Thyroid gland (tissue), 4 donors: ENCODE measurements around the gene IL2. TPM values are rescaled to one million over a fixed set of nuclear protein-coding genes. Genes with fewer than 3 reads are reported as not detected.

ENCODE experiments used
- DNase-seq, 2 donors: peaks; one replicate each; pipeline ENCODE4 v3.0.0-alpha.2; 2019
- H3K27ac ChIP-seq, 3 donors: fragments of 200-600 bp; sonication (generic); 1 replicate in 2 of 3; 2 replicates in 1 of 3; pipeline ENCODE4 v1.5.1; 2016 to 2019; ENCODE audit warnings: mild to moderate bottlenecking in 1 of 3, moderate library complexity in 1 of 3
- H3K27me3 ChIP-seq: fragments of 200-600 bp; sonication (generic); one replicate; pipeline ENCODE4 v1.5.1; 2019
- H3K36me3 ChIP-seq, 2 donors: fragments of 200-600 bp; sonication (generic); one replicate each; pipeline ENCODE4 v1.5.1; 2016 to 2019
- H3K4me1 ChIP-seq, 2 donors: fragments of 200-600 bp; sonication (generic); one replicate each; pipeline ENCODE4 v1.5.1; 2017 to 2019
- H3K4me3 ChIP-seq, 3 donors: fragments of 200-600 bp; sonication (generic); replicated peaks in 1 of 3; 1 replicate in 2 of 3; 2 replicates in 1 of 3; pipeline ENCODE4 v1.5.1; 2016; ENCODE audit warnings: mild to moderate bottlenecking in 1 of 3
- H3K9me3 ChIP-seq: fragments of 200-600 bp; sonication (generic); one replicate; pipeline ENCODE4 v1.5.1; 2017
- POLR2A ChIP-seq, 2 donors: fragments of 450-650 bp; IDR thresholded peaks; one replicate each; pipeline ENCODE4 v1.6.1; 2017; ENCODE audit warnings: antibody characterized with exemption in 2 of 2, mild to moderate bottlenecking in 2 of 2, moderate library complexity in 1 of 2
- WGBS, 2 donors: methylation state at CpG; one replicate each; pipeline ENCODE4 v1.1.5; 2017; 5-methylcytosine and 5-hydroxymethylcytosine counted together
- intact Hi-C: fragments of 100-400 bp; cut with DNase I; formaldehyde crosslinking; loops from one replicate; pipeline ENCODE4 v1.15.1; 2023
- total RNA-seq, 4 donors: library from RNA; depleted of rRNA; stranded (reverse); fragments of >200 nt; gene quantifications; one replicate each; pipeline ENCODE4 v1.2.3, GENCODE V29; 2016
- TF ChIP-seq, protein P1 (sequence below), 6 experiments: fragments of 200-600 bp in 3 of 6; fragments of 450-650 bp in 3 of 6; sonication (generic) in 3 of 6; IDR thresholded peaks; one replicate each; pipeline ENCODE4 v1.5.1; 2016 to 2019; ENCODE audit warnings: antibody characterized with exemption in 6 of 6, mild to moderate bottlenecking in 2 of 6, inconsistent platforms in 1 of 6, moderate library complexity in 1 of 6

The IL2 gene
- total RNA-seq, 4 donors from 2014 or later, result not detected

DNA sequence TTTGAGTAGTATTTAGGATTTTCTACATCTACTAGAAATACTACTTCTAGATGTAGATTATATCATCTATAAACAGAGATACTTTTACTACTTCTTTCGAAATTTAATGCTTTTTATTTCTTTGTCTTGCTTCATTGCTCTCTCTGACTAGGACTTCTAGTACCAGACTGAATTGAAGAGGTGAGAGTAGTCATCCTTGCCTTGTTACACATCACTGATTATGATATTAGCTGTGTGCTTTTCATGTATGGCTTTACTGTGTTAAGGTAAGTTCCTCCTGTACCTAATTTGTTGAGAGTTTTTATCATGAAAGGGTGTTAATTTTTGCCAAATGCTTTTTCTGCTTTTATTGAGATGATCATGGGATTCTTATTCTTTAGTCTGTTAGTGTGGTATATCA lies 19.6 kb upstream of the IL2 start:
- no peaks in the 10 kb centered on the region for H3K4me1 ChIP-seq
- DNase-seq, result no peak
- TF ChIP-seq, protein P1, sequence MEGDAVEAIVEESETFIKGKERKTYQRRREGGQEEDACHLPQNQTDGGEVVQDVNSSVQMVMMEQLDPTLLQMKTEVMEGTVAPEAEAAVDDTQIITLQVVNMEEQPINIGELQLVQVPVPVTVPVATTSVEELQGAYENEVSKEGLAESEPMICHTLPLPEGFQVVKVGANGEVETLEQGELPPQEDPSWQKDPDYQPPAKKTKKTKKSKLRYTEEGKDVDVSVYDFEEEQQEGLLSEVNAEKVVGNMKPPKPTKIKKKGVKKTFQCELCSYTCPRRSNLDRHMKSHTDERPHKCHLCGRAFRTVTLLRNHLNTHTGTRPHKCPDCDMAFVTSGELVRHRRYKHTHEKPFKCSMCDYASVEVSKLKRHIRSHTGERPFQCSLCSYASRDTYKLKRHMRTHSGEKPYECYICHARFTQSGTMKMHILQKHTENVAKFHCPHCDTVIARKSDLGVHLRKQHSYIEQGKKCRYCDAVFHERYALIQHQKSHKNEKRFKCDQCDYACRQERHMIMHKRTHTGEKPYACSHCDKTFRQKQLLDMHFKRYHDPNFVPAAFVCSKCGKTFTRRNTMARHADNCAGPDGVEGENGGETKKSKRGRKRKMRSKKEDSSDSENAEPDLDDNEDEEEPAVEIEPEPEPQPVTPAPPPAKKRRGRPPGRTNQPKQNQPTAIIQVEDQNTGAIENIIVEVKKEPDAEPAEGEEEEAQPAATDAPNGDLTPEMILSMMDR (IDR thresholded peaks at IDR 0.05), result no peak
- TF ChIP-seq POLR2A (IDR thresholded peaks at IDR 0.05), result no peak
- WGBS, 2 donors, result 28 to 50% methylated on average over 1 of the region's 1 CpG
- H3K36me3 ChIP-seq, result no peaks in the 10 kb centered on the region
- H3K9me3 ChIP-seq, result no peaks in the 10 kb centered on the region
- no peaks in the 10 kb centered on the region for H3K27me3 ChIP-seq
- intact Hi-C loops, result no loop called here
- H3K4me3 ChIP-seq, result no peak overlapping the region
- H3K27ac ChIP-seq, result no peak overlapping the region

- intact Hi-C loops, result no loop called here
- Histone ChIP-seq H3K9me3 (no peaks in the 10 kb centered on the region), H3K4me3 (no peak overlapping the region), H3K36me3 (no peaks in the 10 kb centered on the region), H3K27ac (no peak overlapping the region), H3K27me3 (no peaks in the 10 kb centered on the region), H3K4me1 (no peaks in the 10 kb centered on the region)
- DNase-seq, result no peak
- TF ChIP-seq POLR2A (IDR thresholded peaks at IDR 0.05), result no peak
- TF ChIP-seq, protein P1 (IDR thresholded peaks at IDR 0.05), result no peak
- WGBS, 2 donors, result 89 to 90% methylated on average over 3 of the region's 3 CpGs
Measured at GRCh38 chr4:122475233-122475632, 18.7 kb upstream of the IL2 start.

DNA sequence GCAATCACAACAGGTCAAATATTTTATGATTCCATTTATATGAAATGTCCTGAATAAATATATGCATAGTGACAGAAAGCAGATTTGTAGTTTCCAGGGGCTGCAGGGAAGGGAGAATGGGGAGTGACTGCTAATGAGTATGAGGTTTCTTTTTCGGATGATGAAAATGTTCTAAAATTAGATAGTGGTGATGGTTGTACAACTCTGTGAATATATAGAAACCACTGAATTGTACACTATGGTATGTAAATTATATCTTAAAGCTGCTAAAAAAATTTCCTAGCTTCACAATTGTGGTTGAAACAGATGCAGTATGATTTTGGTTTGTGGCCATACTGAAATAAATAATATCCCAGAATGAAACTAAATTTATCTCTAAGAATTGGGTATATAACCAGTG lies 12.9 kb upstream of the IL2 start:
- 92 to 97% methylated on average over 1 of the region's 1 CpG for WGBS, 2 donors
- no peak for TF ChIP-seq POLR2A (IDR thresholded peaks at IDR 0.05)
- TF ChIP-seq, protein P1 (IDR thresholded peaks at IDR 0.05), result no peak
- Histone ChIP-seq H3K27me3 (no peaks in the 10 kb centered on the region), H3K9me3 (no peaks in the 10 kb centered on the region), H3K36me3 (no peaks in the 10 kb centered on the region), H3K4me1 (no peaks in the 10 kb centered on the region), H3K27ac (no peak overlapping the region), H3K4me3 (no peak overlapping the region)
- intact Hi-C loops, result no loop called here
- DNase-seq, result no peak

DNA sequence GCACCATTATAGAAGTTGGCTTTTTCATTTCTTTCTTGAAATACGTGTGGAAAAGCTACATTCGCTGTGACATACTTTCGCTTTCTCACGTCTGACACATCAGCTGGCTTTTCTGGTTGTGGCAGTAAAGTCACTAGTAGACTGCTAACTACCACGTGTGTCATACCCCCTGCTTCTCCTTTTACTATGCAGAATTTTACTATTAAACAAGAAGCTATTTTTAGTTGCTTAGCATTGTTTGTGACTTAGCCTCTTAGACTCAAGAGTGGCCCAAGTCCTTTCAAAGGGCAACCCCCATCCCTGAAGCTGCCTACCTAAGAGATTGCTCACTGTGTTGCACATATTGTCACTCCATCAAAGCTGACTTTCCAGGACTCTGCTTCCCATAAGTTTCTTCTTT lies 2.1 kb upstream of the IL2 start:
- DNase-seq, result peak in 1 of 2 donors; percentile 2
- Histone ChIP-seq H3K4me1 (no peaks in the 10 kb centered on the region), H3K4me3 (no peak overlapping the region), H3K27ac (no peak overlapping the region), H3K27me3 (no peaks in the 10 kb centered on the region), H3K36me3 (no peaks in the 10 kb centered on the region), H3K9me3 (no peaks in the 10 kb centered on the region)
- whole genome bisulfite sequencing, 2 donors, result 47 to 50% methylated on average over 5 of the region's 5 CpGs
- no peak for TF ChIP-seq POLR2A (IDR thresholded peaks at IDR 0.05)
- TF ChIP-seq, protein P1 (IDR thresholded peaks at IDR 0.05), result no peak
- intact Hi-C loops, result no loop called here

DNA sequence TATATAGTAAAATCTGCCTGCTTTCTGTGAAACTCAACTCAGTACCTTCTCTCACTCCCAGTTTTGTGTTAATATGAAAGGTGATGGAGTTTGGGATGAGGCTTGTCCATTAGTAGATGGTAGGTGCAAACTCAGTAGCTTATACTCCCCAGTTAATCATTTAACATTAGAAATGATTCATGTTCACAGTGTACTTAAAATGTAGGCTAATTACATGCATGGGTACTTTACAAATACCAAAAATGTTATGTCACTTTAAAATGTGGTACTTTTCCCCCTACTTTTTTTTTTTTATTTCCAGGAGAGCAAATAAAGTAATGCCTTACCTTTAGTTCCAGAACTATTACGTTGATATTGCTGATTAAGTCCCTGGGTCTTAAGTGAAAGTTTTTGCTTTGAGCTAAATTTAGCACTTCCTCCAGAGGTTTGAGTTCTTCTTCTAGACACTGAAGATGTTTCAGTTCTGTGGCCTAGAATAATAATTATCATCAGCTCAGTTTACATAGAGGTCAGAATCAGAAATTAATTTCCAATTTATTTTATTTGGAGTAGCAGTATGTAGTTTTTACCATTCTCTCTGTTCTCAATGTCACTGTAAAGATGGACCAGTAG lies 3.0 kb downstream of the IL2 start:
- 33 to 58% methylated on average over 1 of the region's 1 CpG for WGBS, 2 donors
- no peak overlapping the region for H3K4me3 ChIP-seq
- intact Hi-C loops, result no loop called here

More for the DNA sequence above, 3.0 kb downstream of the IL2 start:
- Histone ChIP-seq H3K27me3 (no peaks in the 10 kb centered on the region), H3K9me3 (no peaks in the 10 kb centered on the region), H3K36me3 (no peaks in the 10 kb centered on the region), H3K27ac (no peak overlapping the region), H3K4me1 (no peaks in the 10 kb centered on the region)
- no peak for DNase-seq
- no peak for TF ChIP-seq POLR2A (IDR thresholded peaks at IDR 0.05)
- TF ChIP-seq, protein P1 (IDR thresholded peaks at IDR 0.05), result no peak
